COLO668 (cell line): ENCODE data around the gene FMO2.
"Not testable (repeated sequence)": the region's sequence is repeated elsewhere in the genome, so short reads cannot be mapped to it uniquely, and the experiment has no call there.

ENCODE experiments used
- DNase-seq: peaks from one replicate; lab custom pipeline; 2025; ENCODE audit not compliant: unreplicated experiment; lab: John Stamatoyannopoulos, UW

Gene FMO2

GRCh38 chr1:171218661-171219060 lies 33.6 kb downstream of the FMO2 start:
- no peak for DNase-seq

GRCh38 chr1:171219346-171220080 lies 34.4 kb downstream of the FMO2 start:
- DNase-seq, result no peak

GRCh38 chr1:171220081-171220420 lies 35.0 kb downstream of the FMO2 start:
- no peak for DNase-seq

- no peak for DNase-seq
Observed at GRCh38 chr1:171220581-171221054, 35.5 kb downstream of the FMO2 start.

- no peak for DNase-seq
Observed at GRCh38 chr1:171221665-171222591, 36.8 kb downstream of the FMO2 start.

- no peak for DNase-seq
Observed at GRCh38 chr1:171222936-171223335, 37.8 kb downstream of the FMO2 start.

- DNase-seq, result not testable (repeated sequence)
Observed at GRCh38 chr1:171224257-171224656, 39.2 kb downstream of the FMO2 start.

GRCh38 chr1:171226747-171227370 lies 41.8 kb downstream of the FMO2 start:
- DNase-seq, result peak; percentile 33

GRCh38 chr1:171231326-171231725 lies 46.2 kb downstream of the FMO2 start:
- no peak for DNase-seq

GRCh38 chr1:171233183-171233582 lies 48.1 kb downstream of the FMO2 start:
- no peak for DNase-seq

- not testable (repeated sequence) for DNase-seq
Observed at GRCh38 chr1:171236231-171236630, 51.1 kb downstream of the FMO2 start.

- DNase-seq, result no peak
Observed at GRCh38 chr1:171243878-171244277, 58.8 kb downstream of the FMO2 start.

GRCh38 chr1:171245458-171246064 lies 60.5 kb downstream of the FMO2 start:
- peak; percentile 6 for DNase-seq

GRCh38 chr1:171247501-171247900 lies 62.4 kb downstream of the FMO2 start:
- DNase-seq, result no peak

GRCh38 chr1:171248302-171248701 lies 63.2 kb downstream of the FMO2 start, which contains the start of gene FMO1:
TSS of gene FMO1 (plus strand) at chr1:171248494. CDS start at chr1:171258088, 9,594 bp downstream.
- no peak for DNase-seq

- DNase-seq, result no peak
Observed at GRCh38 chr1:171248841-171249240, 63.7 kb downstream of the FMO2 start.

GRCh38 chr1:171250263-171250662 lies 65.2 kb downstream of the FMO2 start:
- DNase-seq, result no peak

GRCh38 chr1:171251042-171251951 lies 66.2 kb downstream of the FMO2 start:
- peak; percentile 50 for DNase-seq

GRCh38 chr1:171251952-171252300 lies 66.8 kb downstream of the FMO2 start:
- no peak for DNase-seq

GRCh38 chr1:171252482-171252881 lies 67.4 kb downstream of the FMO2 start:
- peak; percentile 47 for DNase-seq
